GM21367 (cell line): ENCODE results near the gene GLE1.
A peak's percentile ranks its signal among the peaks of the same experiment; 100 is the strongest.

Experiments used
- ATAC-seq: cut with Tn5 transposase; IDR thresholded peaks from one replicate; pipeline ENCODE4 v1.9.1; 2021; ENCODE audit not compliant: unreplicated experiment

The GLE1 gene

DNA sequence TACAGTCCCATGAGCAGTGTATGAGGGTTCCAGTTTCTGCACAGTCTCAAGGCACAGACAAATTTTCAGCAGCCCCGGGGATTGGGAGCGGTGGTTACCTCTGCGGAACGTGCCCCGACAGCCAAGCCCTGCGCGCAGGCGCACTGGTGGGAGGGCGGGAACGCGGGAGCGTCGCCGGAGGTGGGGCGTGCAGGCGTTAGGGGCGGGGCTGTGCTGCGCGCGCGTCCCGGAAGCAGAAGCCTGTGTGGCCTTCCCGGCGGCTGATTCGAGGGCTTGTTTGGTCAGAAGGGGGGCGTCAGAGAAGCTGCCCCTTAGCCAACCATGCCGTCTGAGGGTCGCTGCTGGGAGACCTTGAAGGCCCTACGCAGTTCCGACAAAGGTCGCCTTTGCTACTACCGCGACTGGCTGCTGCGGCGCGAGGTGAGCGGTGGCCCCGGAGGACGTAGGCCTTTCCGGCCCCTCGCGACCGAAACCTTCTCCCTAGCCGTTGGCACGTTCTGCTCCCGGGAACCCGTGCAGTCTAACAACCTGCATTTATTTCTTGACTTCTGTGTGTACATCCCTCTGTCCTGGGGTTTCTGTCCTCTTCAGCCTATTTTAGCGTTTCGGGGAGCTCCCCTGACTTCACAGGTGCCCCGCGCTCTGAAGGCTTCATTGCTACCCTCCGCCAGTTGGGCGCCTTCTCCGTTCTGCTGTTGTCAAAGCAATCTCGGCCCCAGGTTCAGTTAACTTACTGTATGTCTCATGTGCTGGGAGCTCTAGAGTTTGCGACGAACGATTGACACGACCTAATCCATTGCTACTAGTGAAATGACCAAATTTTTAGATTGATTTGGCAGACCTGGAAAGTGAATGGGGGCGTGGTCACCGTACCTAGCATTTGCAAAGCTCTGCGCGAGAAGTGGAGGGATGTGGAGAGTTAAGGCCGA is at the start of gene GLE1:
TSS of gene GLE1 (plus strand) at position 235 of the 929 bp plus-strand sequence. CDS start at position 322, 87 bp downstream.
- peak; percentile 77 for ATAC-seq

GRCh38 chr9:128454991-128455390 is 49.5 kb upstream of the GLE1 start:
- no peak for ATAC-seq

DNA sequence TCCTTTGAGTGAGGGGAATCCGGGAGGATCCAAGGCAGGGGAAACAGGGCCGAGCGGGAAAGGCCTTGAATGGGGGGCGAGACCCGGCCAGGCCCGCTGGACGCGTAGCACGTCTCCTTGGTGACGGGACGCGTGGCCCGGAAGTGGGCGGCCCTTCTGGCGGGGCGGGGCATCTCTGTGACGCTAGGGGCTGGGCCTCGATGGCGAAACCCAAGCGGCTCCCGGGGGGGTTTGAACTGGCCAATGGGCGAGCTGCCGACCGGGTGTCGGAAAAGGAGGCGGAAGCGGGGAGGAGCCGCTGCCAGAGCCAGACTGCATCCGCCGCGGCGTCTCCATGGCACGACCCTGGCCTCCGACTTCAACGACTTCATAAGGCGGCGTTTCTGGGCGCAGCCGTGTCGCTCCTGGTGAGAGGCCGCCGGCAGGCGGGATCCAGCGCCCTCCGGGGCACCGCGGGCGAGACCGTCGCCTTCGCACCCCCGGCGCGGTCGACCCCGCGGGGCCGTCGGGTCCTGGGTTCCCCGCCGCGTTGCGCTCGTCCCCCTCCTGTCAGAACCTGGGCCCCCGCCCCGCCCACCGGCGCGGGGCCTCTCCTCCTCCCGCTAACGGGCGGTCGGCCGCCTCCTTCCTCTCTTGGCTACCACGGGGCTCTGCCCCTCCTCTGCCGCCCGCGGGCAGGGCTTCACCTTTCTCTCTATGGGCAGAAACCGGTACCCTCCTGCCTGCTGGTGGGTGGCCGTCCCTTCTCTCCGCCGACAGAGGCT is 48.5 kb upstream of the GLE1 start, which contains the start of gene ODF2:
TSS of gene ODF2 (plus strand) at position 158 of the 764 bp plus-strand sequence. CDS start at position 244, 86 bp downstream.
- ATAC-seq: peak; percentile 84

DNA sequence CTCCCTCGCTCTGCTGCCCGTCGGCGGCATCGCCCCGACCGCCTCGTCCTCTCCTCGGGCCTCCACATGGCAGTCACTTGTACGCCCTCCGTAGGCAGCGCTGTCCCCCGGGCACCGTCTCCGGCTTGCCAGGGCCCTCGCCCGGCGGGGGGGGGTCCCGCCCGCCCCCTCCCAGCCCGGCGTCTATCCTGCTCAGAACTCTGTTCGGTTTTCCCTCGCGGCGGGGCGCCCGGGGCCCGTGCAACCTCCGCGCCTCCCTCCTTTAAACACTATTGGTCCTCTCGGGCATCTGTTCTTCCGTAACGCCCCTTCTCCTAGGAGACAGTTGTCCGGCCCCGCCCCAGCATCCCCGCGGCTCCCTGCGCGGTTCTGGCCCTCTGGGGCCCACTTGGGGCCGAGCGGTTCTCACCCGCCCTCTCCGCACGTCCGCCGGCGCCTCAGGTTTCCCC is 47.9 kb upstream of the GLE1 start:
- peak; percentile 30 for ATAC-seq

GRCh38 chr9:128457207-128457606 is 47.3 kb upstream of the GLE1 start:
- ATAC-seq: no peak

GRCh38 chr9:128459011-128459410 is 45.5 kb upstream of the GLE1 start:
- no peak for ATAC-seq

DNA sequence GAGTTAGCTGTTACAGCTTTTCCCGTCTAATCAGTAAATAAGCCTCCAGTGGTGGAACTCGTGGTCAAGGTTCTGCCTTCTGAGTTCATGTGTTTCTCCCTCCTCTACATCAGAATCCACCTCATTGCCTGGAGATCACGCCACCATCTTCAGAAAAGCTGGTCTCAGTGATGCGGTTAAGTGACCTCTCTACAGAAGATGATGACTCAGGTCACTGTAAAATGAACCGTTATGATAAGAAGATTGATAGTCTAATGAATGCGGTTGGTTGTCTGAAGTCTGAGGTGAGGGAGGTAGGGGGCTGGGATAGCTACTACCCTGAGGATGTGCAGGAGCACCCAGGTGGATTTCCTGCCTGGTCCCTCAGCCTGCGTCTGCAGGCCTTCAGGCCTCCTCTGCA is 35.4 kb upstream of the GLE1 start:
- no peak for ATAC-seq

- ATAC-seq: no peak
These were observed 34.0 kb upstream of the GLE1 start for GRCh38 chr9:128470560-128470959.

DNA sequence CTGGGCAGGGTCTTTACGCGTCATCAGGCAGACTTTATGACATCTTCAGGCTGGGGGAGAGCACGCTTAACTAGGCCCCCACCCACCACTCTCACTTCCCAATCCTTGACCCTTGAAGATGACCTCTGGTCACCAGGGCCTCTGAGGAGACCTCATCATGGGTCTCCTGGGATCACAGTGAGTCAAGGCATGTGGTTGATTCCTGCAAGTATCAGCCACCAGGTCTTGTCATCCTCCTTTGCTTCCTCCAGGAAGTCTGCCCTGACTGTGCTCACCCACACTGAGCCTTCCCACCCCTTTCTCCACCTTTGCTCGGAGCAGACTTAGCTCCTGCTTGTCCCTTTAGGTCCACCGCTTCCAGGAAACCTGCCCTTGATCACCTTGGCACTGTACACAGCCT is 31.4 kb upstream of the GLE1 start:
- ATAC-seq: no peak

DNA sequence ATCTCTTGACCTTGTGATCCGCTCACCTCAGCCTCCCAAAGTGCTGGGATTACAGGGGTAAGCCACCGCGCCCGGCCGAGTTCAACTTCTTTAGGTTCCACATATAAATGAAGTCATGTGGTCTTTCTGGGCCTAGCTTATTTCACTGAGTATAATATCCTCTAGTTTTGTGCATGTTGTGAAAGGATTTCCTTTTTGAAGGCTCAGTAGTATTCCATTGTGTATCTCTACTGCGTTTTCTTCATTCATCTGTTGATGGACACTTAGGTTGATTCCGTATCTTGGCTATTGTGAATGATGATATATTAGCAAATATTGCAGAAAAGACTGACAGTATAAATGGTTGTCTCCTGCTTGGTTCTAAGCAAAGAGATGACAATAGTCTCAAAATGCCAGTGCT is 28.7 kb upstream of the GLE1 start:
- ATAC-seq: no peak

DNA sequence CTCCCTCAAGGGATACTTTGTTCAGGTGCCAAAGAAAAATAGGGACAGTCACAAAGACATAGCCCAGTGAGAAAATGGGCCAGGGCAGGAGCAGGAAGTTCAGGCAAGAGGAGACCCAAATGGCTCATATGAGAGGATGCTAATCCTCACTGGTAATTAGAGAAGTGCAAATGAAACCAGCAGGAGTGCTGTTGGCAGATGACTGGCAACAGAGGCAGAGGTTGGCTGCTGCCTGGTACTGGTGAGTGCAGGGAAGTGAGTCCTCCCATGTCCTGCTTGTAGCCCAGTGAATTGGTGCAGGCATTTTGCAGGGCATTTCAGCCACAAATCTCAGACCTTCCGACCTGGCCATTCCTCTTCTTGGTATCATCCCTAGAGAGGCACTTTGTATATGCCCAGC is 25.3 kb upstream of the GLE1 start:
- ATAC-seq: no peak

GRCh38 chr9:128481561-128481960 is 23.0 kb upstream of the GLE1 start:
- ATAC-seq: no peak

DNA sequence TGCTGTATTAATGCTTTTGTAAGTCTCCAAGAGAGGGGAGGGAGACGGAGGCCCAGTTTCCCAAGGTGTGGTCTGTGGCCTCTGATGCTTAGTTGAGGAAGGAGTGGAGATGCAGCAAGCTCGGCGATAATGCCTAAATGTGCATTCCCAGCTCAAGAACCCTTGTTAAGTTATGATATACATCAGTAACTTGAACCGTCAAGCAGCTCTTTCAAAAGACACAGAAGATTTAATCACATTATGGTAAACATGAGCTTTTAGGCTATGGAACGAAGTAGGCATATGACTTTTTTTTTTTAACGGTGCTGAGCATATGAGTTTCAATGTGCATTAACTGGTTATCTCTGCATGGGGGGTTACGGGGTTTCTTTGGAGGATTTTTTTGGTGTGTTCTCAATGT is 22.3 kb upstream of the GLE1 start:
- no peak for ATAC-seq

- no peak for ATAC-seq
These were observed 19.7 kb upstream of the GLE1 start for GRCh38 chr9:128484686-128485413.

GRCh38 chr9:128485414-128485855 is 19.1 kb upstream of the GLE1 start:
- ATAC-seq: no peak

GRCh38 chr9:128486201-128486600 is 18.3 kb upstream of the GLE1 start:
- ATAC-seq: no peak

DNA sequence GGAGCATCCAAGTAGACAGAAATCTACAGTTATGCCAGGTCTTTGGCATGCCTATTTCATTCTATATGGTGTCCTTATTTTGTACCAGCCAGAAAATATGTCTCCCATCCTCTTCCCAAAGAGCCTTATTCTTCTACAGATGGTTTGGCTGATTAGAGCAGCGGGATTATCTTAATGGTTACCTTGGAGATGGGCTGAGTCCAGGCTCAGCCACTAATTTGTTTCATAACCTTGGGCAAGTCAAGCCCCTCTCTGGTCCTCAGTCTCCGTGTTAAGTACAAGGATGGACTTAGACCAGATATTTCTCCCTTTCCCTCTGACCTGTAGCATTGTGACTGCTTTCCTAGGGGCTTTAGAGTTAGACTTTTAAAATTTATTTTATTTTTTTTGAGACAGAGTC is 11.1 kb upstream of the GLE1 start:
- ATAC-seq: no peak

GRCh38 chr9:128494108-128494745 is 10.3 kb upstream of the GLE1 start:
- no peak for ATAC-seq

DNA sequence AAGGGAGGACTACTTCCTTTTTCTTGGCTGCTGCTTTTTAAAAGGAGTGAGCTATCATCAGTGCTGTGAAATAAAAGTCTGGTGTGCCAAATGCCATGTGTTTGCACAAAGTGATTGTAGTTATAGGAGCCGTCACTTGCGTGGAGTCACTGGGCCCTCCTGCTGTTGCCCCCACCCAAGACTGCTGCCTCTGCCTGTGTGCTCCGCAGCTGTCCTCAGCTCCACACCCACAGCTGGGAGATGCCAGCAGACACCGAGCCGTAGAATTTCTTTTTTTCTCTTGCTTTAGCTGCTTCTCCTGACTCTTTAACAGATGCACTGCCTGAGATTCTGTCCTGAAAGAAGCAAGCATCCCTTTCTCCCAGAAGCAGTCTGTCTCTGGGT is 9.8 kb upstream of the GLE1 start:
- no peak for ATAC-seq

DNA sequence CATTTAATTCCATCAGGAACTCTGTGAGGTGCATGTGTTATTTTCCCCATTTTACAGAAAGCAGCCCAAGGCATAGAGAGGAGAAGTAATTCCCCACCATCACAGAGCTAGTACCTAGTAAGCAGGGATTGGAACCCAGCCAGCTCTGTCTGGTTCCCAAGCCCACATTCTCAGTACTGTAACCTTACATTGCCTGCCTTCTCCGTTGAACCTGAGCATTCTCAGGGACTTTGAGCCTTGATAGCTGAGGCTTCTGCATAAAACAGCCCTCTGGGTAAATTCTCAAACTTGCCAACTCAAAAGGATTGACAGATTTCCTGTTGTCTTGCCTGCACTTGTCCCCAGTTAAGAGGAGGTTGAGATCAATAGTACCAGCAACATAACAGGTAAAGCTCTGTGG is 9.2 kb upstream of the GLE1 start:
- ATAC-seq: no peak
